B cell (primary cell): ENCODE measurements around the gene EPC1. TPM values are rescaled to one million over a fixed set of nuclear protein-coding genes. Genes with fewer than 3 reads are reported as not detected.
A peak's percentile ranks its signal among the peaks of the same experiment; 100 is the strongest.

Experiments
- ATAC-seq: fragments of 200-7000 bp; cut with Tn5 transposase; one replicate; pipeline ENCODE4 v1.10.0; 2021; ENCODE audit warnings: low read depth, mild to moderate bottlenecking, moderate number of reproducible peaks, moderate library complexity
- CTCF ChIA-PET: fragments of 350-600 bp; sonication (Branson Sonifier 250); formaldehyde crosslinking; loops from one replicate; lab custom pipeline; 2021; ENCODE audit warnings: antibody characterized with exemption, inconsistent platforms; lab: Charles Lee
- POLR2A ChIA-PET: fragments of 350-600 bp; sonication (Branson Sonifier 250); formaldehyde crosslinking; loops from one replicate; lab custom pipeline; 2021; ENCODE audit warnings: antibody characterized with exemption; lab: Charles Lee
- DNase-seq: peaks from one replicate; pipeline ENCODE4 v3.0.0; 2013
- H2AFZ ChIP-seq: 2 replicates; pipeline ENCODE4 v1.6.1; 2012; ENCODE audit warnings: mild to moderate bottlenecking, low read depth, low read length; ENCODE audit not compliant: insufficient read depth, poor library complexity, severe bottlenecking
- H3K27ac ChIP-seq, 2 donors: 1 replicate in 1 of 2; 2 replicates in 1 of 2; pipeline ENCODE4 v1.5.1; 2012 to 2013; ENCODE audit warnings: low read length in 2 of 2, mild to moderate bottlenecking in 2 of 2, moderate library complexity in 1 of 2
- H3K27me3 ChIP-seq, 4 experiments: fragments of 200-600 bp in 1 of 4; sonication (generic) in 1 of 4; replicated peaks in 1 of 4; 1 replicate in 2 of 4; 2 replicates in 2 of 4; pipeline versions ENCODE4 v1.6.1 to v1.7.0; 2013 to 2016; ENCODE audit warnings: low read length in 3 of 4, mild to moderate bottlenecking in 2 of 4, mixed read lengths in 1 of 4, moderate library complexity in 1 of 4; ENCODE audit not compliant: insufficient read depth in 4 of 4, control insufficient read depth in 3 of 4; ENCODE audit errors: control extremely low read depth in 1 of 4
- H3K36me3 ChIP-seq, 2 experiments: replicated peaks in 1 of 2; 1 replicate in 1 of 2; 2 replicates in 1 of 2; pipeline versions ENCODE4 v1.6.1 to v1.7.1; 2013; ENCODE audit warnings: low read length in 1 of 2; ENCODE audit not compliant: insufficient read depth in 2 of 2, control insufficient read depth in 1 of 2; ENCODE audit errors: control extremely low read depth in 1 of 2, extremely low read depth in 1 of 2
- H3K4me1 ChIP-seq, 2 donors: fragments of 200-600 bp in 1 of 2; sonication (generic) in 1 of 2; 1 replicate in 1 of 2; 2 replicates in 1 of 2; pipeline versions ENCODE4 v1.5.1 to v1.6.1; 2013 to 2017; ENCODE audit warnings: low read length in 2 of 2; ENCODE audit not compliant: control insufficient read depth in 2 of 2, insufficient read depth in 2 of 2
- H3K4me2 ChIP-seq: replicated peaks from 2 replicates; pipeline ENCODE3; 2012; ENCODE audit warnings: mild to moderate bottlenecking, low read depth, low read length; ENCODE audit not compliant: poor library complexity, severe bottlenecking
- H3K4me3 ChIP-seq, 5 experiments: fragments of 200-600 bp in 1 of 5; sonication (generic) in 1 of 5; 1 replicate in 3 of 5; 2 replicates in 2 of 5; pipeline versions ENCODE4 v1.5.1 to v1.7.0; 2011 to 2016; ENCODE audit warnings: low read length in 4 of 5, mild to moderate bottlenecking in 4 of 5, low read depth in 2 of 5, control low read depth in 1 of 5, moderate library complexity in 1 of 5; ENCODE audit not compliant: insufficient read depth in 1 of 5; ENCODE audit errors: control extremely low read depth in 1 of 5, extremely low read depth in 1 of 5
- H3K79me2 ChIP-seq: fragments of 200-600 bp; sonication (generic); one replicate; pipeline ENCODE4 v1.6.0; 2016; ENCODE audit warnings: low read length; ENCODE audit not compliant: control insufficient read depth, insufficient read depth
- H3K9ac ChIP-seq: fragments of 200-600 bp; sonication (generic); 2 replicates; pipeline ENCODE4 v1.6.1; 2017; ENCODE audit warnings: mild to moderate bottlenecking, low read length, moderate library complexity
- H3K9me3 ChIP-seq, 3 donors: one replicate each; pipeline versions ENCODE4 v1.6.1 to v1.7.1; 2013; ENCODE audit warnings: low read length in 2 of 3; ENCODE audit not compliant: control insufficient read depth in 2 of 3, insufficient read depth in 1 of 3; ENCODE audit errors: control extremely low read depth in 1 of 3
- H4K20me1 ChIP-seq: 2 replicates; pipeline ENCODE4 v1.6.0; 2012; ENCODE audit warnings: mild to moderate bottlenecking, low read length; ENCODE audit not compliant: insufficient read depth, control insufficient read depth, poor library complexity, severe bottlenecking
- H3K27ac Mint-ChIP-seq: one replicate; pipeline ENCODE4 v1.8.0; 2021; ENCODE audit warnings: mixed read lengths
- H3K27me3 Mint-ChIP-seq: one replicate; pipeline ENCODE4 v1.8.0; 2021; ENCODE audit warnings: mixed read lengths
- H3K4me1 Mint-ChIP-seq: one replicate; pipeline ENCODE4 v1.8.0; 2021; ENCODE audit warnings: mixed read lengths
- H3K4me3 Mint-ChIP-seq: one replicate; pipeline ENCODE4 v1.8.0; 2021; ENCODE audit warnings: mixed read lengths
- H3K9me3 Mint-ChIP-seq: one replicate; pipeline ENCODE4 v1.8.0; 2022; ENCODE audit warnings: mixed read lengths; ENCODE audit not compliant: insufficient read depth
- CTCF ChIP-seq: fragments of 200-600 bp; IDR thresholded peaks from one replicate; pipeline ENCODE4 v1.8.0; 2022; ENCODE audit warnings: antibody characterized with exemption, mild to moderate bottlenecking
- EZH2 ChIP-seq: IDR thresholded peaks from 2 replicates; pipeline ENCODE4 v1.6.1; 2012; ENCODE audit warnings: borderline replicate concordance, low read depth, mild to moderate bottlenecking, moderate library complexity, low read length; ENCODE audit not compliant: insufficient read depth, poor library complexity, severe bottlenecking
- WGBS: methylation state at CpG from one replicate; pipeline ENCODE4 v1.1.5; 2013; ENCODE audit warnings: missing lambda C conversion rate; ENCODE audit not compliant: insufficient coverage; 5-methylcytosine and 5-hydroxymethylcytosine counted together
- intact Hi-C: fragments of 100-400 bp; cut with micrococcal nuclease; formaldehyde crosslinking; loops from one replicate; pipeline ENCODE4 v1.10.0; 2022
- polyA plus RNA-seq: library from polyadenylated mRNA; depleted of rRNA; stranded (reverse); fragments of >200 nt; gene quantifications from 2 replicates; pipeline ENCODE4 v1.2.3, GENCODE V29; 2012
- total RNA-seq, 2 donors: library from RNA; stranded (reverse); fragments of 120-200 nt in 1 of 2; gene quantifications; 1 replicate in 1 of 2; 2 replicates in 1 of 2; pipeline versions ENCODE4 v1.2.3 to v1.2.4, GENCODE V29; 2013 to 2022

The EPC1 gene
- total and polyA plus RNA-seq, 2 donors (not counting 1 experiment from before 2014, with no cell fraction given): 120 to 220 TPM

- Histone ChIP-seq H4K20me1 (peaks cover 84% of the 10 kb centered on the region), H3K79me2 (peaks cover 100% of the 10 kb centered on the region), H2AFZ (no peak overlapping the region), H3K36me3 (peaks cover 0 to 12% of the 10 kb centered on the region in 2 experiments), H3K4me3 (no peak overlapping the region), H3K9ac (no peak overlapping the region), H3K4me2 (no peak overlapping the region), H3K27me3 (no peaks in the 10 kb centered on the region), H3K27ac (peak overlapping the region in 1 of 2 donors; percentile 20), H3K4me1 (peaks cover 64 to 79% of the 10 kb centered on the region in 2 donors), H3K9me3 (peaks cover 0 to 5% (median 0%) of the 10 kb centered on the region in 3 donors)
- DNase-seq (no peak), ATAC-seq (no peak)
- ChIA-PET CTCF (interaction anchor here (0.8 to 1.9 kb wide), 3 partner anchors 17 to 71 kb away, joined by 3 to 13 read pairs (median 5); no protein-coding TSS in a partner anchor), POLR2A (interaction anchor here (0.6 kb wide), 1 partner anchor 39 kb away, joined by 3 read pairs; no protein-coding TSS in a partner anchor)
- Mint-ChIP-seq H3K9me3 (no peaks in the 10 kb centered on the region), H3K4me3 (peak overlapping the region; percentile 17), H3K4me1 (peaks cover 84% of the 10 kb centered on the region), H3K27ac (peak overlapping the region; percentile 18), H3K27me3 (no peaks in the 10 kb centered on the region)
- intact Hi-C loops: no loop called here
- TF ChIP-seq EZH2 (no peak), CTCF (no peak)
- no CpG with 5 or more reads among the region's 3 CpGs for WGBS
Observed at GRCh38 chr10:32328499-32328898, 18.5 kb downstream of the EPC1 start.

GRCh38 chr10:32327364-32327691 lies 19.6 kb downstream of the EPC1 start:
- no peak for TF ChIP-seq CTCF
- no peak for TF ChIP-seq EZH2
- peaks cover 0 to 5% of the 10 kb centered on the region in 2 experiments for H3K36me3 ChIP-seq
- peak overlapping the region; percentile 4 for H3K9ac ChIP-seq
- intact Hi-C loops: no loop called here
- H3K4me3 ChIP-seq: no peak overlapping the region
- H3K9me3 Mint-ChIP-seq: no peaks in the 10 kb centered on the region
- ChIA-PET CTCF (interaction anchor here (1.2 kb wide), 1 partner anchor 18 kb away, joined by 4 read pairs; no protein-coding TSS in a partner anchor), POLR2A (interaction anchor here (0.6 kb wide), 1 partner anchor 12 kb away, joined by 7 read pairs; no protein-coding TSS in a partner anchor)
- peaks cover 56 to 78% of the 10 kb centered on the region in 2 donors for H3K4me1 ChIP-seq
- no peaks in the 10 kb centered on the region for H3K27me3 Mint-ChIP-seq
- no peak for ATAC-seq
- peak overlapping the region; percentile 31 for H3K4me2 ChIP-seq
- peak overlapping the region in 1 of 2 donors; percentile 32 for H3K27ac ChIP-seq
- peaks cover 85% of the 10 kb centered on the region for H3K4me1 Mint-ChIP-seq
- peaks cover 100% of the 10 kb centered on the region for H3K79me2 ChIP-seq
- H3K4me3 Mint-ChIP-seq: peak overlapping the region; percentile 65
- peaks cover 0 to 5% (median 0%) of the 10 kb centered on the region in 3 donors for H3K9me3 ChIP-seq
- no CpG with 5 or more reads among the region's 1 CpG for WGBS
- peak overlapping the region; percentile 67 for H3K27ac Mint-ChIP-seq
- H2AFZ ChIP-seq: no peak overlapping the region
- DNase-seq: no peak
- H3K27me3 ChIP-seq: no peaks in the 10 kb centered on the region
- peaks cover 85% of the 10 kb centered on the region for H4K20me1 ChIP-seq
